GM19328 (cell line): ENCODE measurements around the gene CDK12.

Experiments
- ATAC-seq: cut with Tn5 transposase; IDR thresholded peaks from one replicate; pipeline ENCODE4 v1.9.1; 2021; ENCODE audit warnings: mild to moderate bottlenecking, moderate library complexity; ENCODE audit not compliant: unreplicated experiment

Gene CDK12

GRCh38 chr17:39548494-39549225 lies 87.4 kb downstream of the CDK12 start:
- no peak for ATAC-seq

DNA sequence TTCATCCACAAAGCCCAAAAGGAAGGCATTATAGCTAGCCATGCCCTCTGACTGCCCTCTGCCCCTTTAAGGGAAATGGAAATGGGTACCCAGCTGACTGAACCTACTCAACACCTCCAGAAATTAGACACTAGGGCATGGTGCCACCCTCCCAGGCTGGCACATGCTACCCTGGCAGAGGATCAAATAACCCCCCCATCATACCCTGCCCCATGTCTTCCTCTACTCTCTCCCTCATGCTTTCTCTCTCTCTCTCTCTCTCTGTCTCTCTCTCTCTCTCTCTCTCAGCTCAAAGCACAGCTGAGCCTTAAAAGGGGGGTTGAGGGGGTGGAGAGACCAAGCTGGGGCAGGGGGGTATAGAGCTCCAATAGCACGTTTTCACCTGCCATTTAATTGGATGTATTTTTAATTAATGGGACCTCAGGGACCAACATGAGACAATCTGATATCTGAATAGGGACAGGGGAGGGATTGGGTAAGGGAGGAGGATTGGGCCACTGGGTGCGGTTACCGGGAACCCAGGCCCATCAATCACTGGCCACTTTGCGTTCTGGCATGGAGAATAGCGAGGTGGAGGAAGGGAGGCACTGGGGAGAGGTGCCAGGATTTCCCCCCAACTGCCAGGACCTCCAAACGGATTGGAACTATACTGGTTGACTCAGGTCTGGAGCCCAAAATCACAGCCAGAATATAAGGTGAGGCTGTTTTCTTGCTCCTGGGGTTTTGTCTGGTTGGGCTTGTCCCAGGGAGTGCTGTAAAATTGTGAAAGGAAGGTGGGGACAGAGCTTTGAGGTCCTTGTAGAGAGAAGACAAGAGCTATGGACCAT lies 88.7 kb downstream of the CDK12 start:
- ATAC-seq = no peak

GRCh38 chr17:39551879-39552278 lies 90.6 kb downstream of the CDK12 start:
- no peak for ATAC-seq

DNA sequence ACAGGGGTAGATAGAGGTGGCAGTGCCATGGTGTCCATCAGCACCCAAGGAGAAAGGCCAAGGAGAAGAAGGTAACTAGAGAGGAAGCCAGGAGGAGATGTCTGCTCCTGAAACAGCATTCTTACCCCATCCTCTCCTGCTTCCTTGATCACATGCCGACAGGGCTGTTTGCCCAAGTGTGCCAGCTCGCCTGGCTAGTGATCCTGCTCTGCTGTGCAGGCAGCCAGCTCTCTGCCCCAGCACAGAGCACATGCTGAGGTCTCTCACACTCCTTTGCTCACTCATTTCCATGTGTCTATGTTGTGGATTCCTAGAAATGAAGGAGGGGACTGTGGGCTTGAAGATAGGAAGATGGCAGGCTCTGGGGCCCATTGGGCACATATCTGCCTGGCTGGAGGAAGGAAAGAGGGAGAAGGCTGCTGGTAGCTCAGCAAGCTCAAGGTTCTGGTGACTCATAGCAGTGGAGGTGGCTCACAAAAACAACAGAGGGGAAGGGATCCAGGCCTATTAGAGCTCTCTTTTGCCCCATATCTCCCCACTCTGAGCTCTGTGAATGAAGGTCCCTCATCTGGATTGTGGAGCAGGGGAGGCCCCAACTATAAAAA lies 92.2 kb downstream of the CDK12 start:
- no peak for ATAC-seq

GRCh38 chr17:39555368-39555767 lies 94.1 kb downstream of the CDK12 start:
- no peak for ATAC-seq

GRCh38 chr17:39556423-39556822 lies 95.1 kb downstream of the CDK12 start:
- ATAC-seq = no peak

- ATAC-seq = no peak
These were observed 101.1 kb downstream of the CDK12 start for GRCh38 chr17:39562395-39562794.

- ATAC-seq = no peak
These were observed 101.7 kb downstream of the CDK12 start for GRCh38 chr17:39562976-39563375.

- ATAC-seq = no peak
These were observed 102.2 kb downstream of the CDK12 start for GRCh38 chr17:39563476-39563875.

GRCh38 chr17:39564211-39564848 lies 103.0 kb downstream of the CDK12 start:
- ATAC-seq = no peak

GRCh38 chr17:39566094-39566850 lies 105.0 kb downstream of the CDK12 start:
- no peak for ATAC-seq

GRCh38 chr17:39568702-39569101 lies 107.4 kb downstream of the CDK12 start:
- ATAC-seq = no peak

GRCh38 chr17:39569126-39569525 lies 107.8 kb downstream of the CDK12 start:
- no peak for ATAC-seq

- ATAC-seq = no peak
These were observed 110.8 kb downstream of the CDK12 start for GRCh38 chr17:39572121-39572520.

- ATAC-seq = no peak
These were observed 112.4 kb downstream of the CDK12 start for GRCh38 chr17:39573447-39574298.

DNA sequence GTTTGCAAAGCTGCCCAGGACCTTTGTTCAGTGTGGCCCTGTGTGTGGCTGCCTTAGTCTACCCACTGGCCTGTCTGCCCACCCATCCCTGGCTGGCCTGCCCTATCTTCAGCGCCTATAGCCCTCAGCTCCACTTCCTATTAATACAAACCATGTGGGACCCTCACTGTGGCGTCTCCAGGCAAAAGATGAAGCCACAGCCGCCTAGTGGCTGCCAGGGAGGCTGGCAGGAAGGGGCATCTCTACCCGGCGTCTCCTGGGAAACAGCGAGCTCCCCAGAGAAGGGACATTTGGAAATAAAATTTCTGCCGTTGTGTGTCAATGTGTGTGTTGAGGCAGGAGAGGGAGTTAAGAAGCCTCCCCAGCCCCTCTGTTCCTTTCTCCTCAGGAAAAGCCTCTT lies 114.9 kb downstream of the CDK12 start:
- ATAC-seq = no peak

DNA sequence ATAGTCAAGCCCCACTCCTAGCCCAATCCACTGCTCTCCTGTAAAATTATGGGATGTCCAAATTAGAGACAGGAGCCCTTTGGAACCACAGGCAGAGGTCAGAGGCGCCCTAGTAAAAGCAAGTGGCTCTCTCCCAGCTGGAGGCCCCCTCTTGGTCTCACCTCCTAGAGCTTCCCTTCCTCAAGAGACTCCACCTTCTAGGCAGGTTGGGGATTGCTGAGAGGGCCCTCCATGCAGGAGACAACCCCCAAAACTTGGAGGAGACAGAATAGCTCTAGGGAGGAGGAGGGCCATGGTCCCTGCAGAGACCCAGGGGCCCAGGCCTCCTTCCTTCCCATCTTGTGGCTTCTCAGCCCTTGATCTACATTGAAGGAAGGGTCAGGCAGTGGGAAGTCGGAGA lies 117.0 kb downstream of the CDK12 start:
- no peak for ATAC-seq

GRCh38 chr17:39579318-39580081 lies 118.2 kb downstream of the CDK12 start:
- no peak for ATAC-seq

GRCh38 chr17:39580082-39580468 lies 118.8 kb downstream of the CDK12 start:
- no peak for ATAC-seq
